H9 (cell line): ENCODE results near the gene COPE. TPM values are rescaled to one million over a fixed set of nuclear protein-coding genes. Genes with fewer than 3 reads are reported as not detected.

Experiments
- DNase-seq: peaks from one replicate; pipeline ENCODE4 v3.0.0-alpha.2; 2017
- H2AFZ ChIP-seq: one replicate; pipeline ENCODE4 v1.6.1; 2013; ENCODE audit warnings: mild to moderate bottlenecking, low read length, control low read depth, moderate library complexity
- H2AK5ac ChIP-seq: 2 replicates; pipeline ENCODE4 v1.6.1; 2013; ENCODE audit warnings: low read length, control low read depth, mixed read lengths; ENCODE audit not compliant: insufficient read length
- H2BK120ac ChIP-seq: one replicate; pipeline ENCODE4 v1.6.1; 2013; ENCODE audit warnings: low read depth, mild to moderate bottlenecking, low read length, control low read depth, inconsistent platforms; ENCODE audit not compliant: poor library complexity, severe bottlenecking
- H2BK12ac ChIP-seq: 2 replicates; pipeline ENCODE4 v1.6.1; 2013; ENCODE audit warnings: low read length, control low read depth, mixed read lengths, low read depth; ENCODE audit not compliant: insufficient read length
- H2BK15ac ChIP-seq: 2 replicates; pipeline ENCODE4 v1.6.1; 2013; ENCODE audit warnings: low read depth, low read length, control low read depth
- H2BK20ac ChIP-seq: one replicate; pipeline ENCODE4 v1.6.1; 2013; ENCODE audit warnings: low read depth, mild to moderate bottlenecking, low read length, control low read depth, inconsistent platforms; ENCODE audit not compliant: poor library complexity, severe bottlenecking
- H2BK5ac ChIP-seq: 2 replicates; pipeline ENCODE4 v1.6.1; 2013; ENCODE audit warnings: low read length, control low read depth, mixed read lengths; ENCODE audit not compliant: insufficient read length
- H3K14ac ChIP-seq: 2 replicates; pipeline ENCODE4 v1.6.1; 2013; ENCODE audit warnings: low read length, control low read depth; ENCODE audit not compliant: insufficient read depth
- H3K18ac ChIP-seq: 2 replicates; pipeline ENCODE4 v1.6.1; 2013; ENCODE audit warnings: low read depth, mild to moderate bottlenecking, mixed read lengths, low read length, control low read depth; ENCODE audit not compliant: insufficient read length
- H3K23ac ChIP-seq: 2 replicates; pipeline ENCODE4 v1.6.1; 2013; ENCODE audit warnings: low read length, control low read depth, mixed read lengths, low read depth; ENCODE audit not compliant: insufficient read length
- H3K23me2 ChIP-seq: 2 replicates; pipeline ENCODE4 v1.6.1; 2013; ENCODE audit warnings: low read depth, mild to moderate bottlenecking, mixed read lengths, low read length, control low read depth; ENCODE audit not compliant: insufficient read length, poor library complexity, severe bottlenecking
- H3K27ac ChIP-seq: 2 replicates; pipeline ENCODE4 v1.5.1; 2013; ENCODE audit warnings: low read length, control low read depth, mixed read lengths, low read depth; ENCODE audit not compliant: insufficient read length
- H3K27me3 ChIP-seq: 2 replicates; pipeline ENCODE4 v1.6.1; 2013; ENCODE audit warnings: low read length, control low read depth, inconsistent platforms; ENCODE audit not compliant: insufficient read depth
- H3K4ac ChIP-seq: 2 replicates; pipeline ENCODE4 v1.6.1; 2013; ENCODE audit warnings: low read depth, mild to moderate bottlenecking, control low read depth, inconsistent platforms, low read length, moderate library complexity
- H3K4me1 ChIP-seq: 2 replicates; pipeline ENCODE4 v1.6.1; 2013; ENCODE audit warnings: low read length, control low read depth, inconsistent platforms; ENCODE audit not compliant: insufficient read depth
- H3K4me2 ChIP-seq: 2 replicates; pipeline ENCODE4 v1.6.1; 2013; ENCODE audit warnings: low read length, control low read depth, mixed read lengths; ENCODE audit not compliant: insufficient read length, insufficient read depth
- H3K56ac ChIP-seq: 2 replicates; pipeline ENCODE4 v1.6.1; 2013; ENCODE audit warnings: low read depth, mild to moderate bottlenecking, mixed read lengths, low read length, control low read depth; ENCODE audit not compliant: insufficient read length
- H3K79me1 ChIP-seq: 2 replicates; pipeline ENCODE4 v1.6.1; 2013; ENCODE audit warnings: low read depth, mild to moderate bottlenecking, moderate library complexity, low read length, control low read depth, inconsistent platforms; ENCODE audit not compliant: insufficient read depth, poor library complexity, severe bottlenecking
- H3K79me2 ChIP-seq: 2 replicates; pipeline ENCODE4 v1.6.1; 2013; ENCODE audit warnings: low read length, control low read depth, inconsistent platforms; ENCODE audit not compliant: insufficient read depth
- H3K9ac ChIP-seq: 2 replicates; pipeline ENCODE4 v1.6.1; 2013; ENCODE audit warnings: low read length, control low read depth, mixed read lengths; ENCODE audit not compliant: insufficient read length; ENCODE audit errors: extremely low read depth
- H3K9me3 ChIP-seq: one replicate; pipeline ENCODE4 v1.6.1; 2013; ENCODE audit warnings: low read depth, low read length, inconsistent platforms; ENCODE audit not compliant: control insufficient read depth
- H3T11ph ChIP-seq: one replicate; pipeline ENCODE4 v1.6.1; 2013; ENCODE audit warnings: mild to moderate bottlenecking, low read length, control low read depth, inconsistent platforms
- H4K20me1 ChIP-seq: one replicate; pipeline ENCODE4 v1.6.1; 2013; ENCODE audit not compliant: control insufficient read depth, insufficient read length, insufficient read depth
- H4K5ac ChIP-seq: 2 replicates; pipeline ENCODE4 v1.6.1; 2013; ENCODE audit warnings: low read depth, mild to moderate bottlenecking, mixed read lengths, low read length, control low read depth; ENCODE audit not compliant: insufficient read length
- H4K8ac ChIP-seq: replicated peaks from 2 replicates; pipeline ENCODE4 v1.6.1; 2013; ENCODE audit warnings: low read length, control low read depth, mixed read lengths, low read depth; ENCODE audit not compliant: insufficient read length
- H4K91ac ChIP-seq: 2 replicates; pipeline ENCODE4 v1.6.1; 2013; ENCODE audit warnings: low read depth, mild to moderate bottlenecking, moderate library complexity, mixed read lengths, low read length, control low read depth; ENCODE audit not compliant: insufficient read length
- H3K27ac Mint-ChIP-seq, 3 experiments: 2 replicates in 2 of 3; 3 replicates in 1 of 3; pipeline ENCODE4 v1.8.0; 2020 to 2021; ENCODE audit warnings: mixed read lengths in 3 of 3, mild to moderate bottlenecking in 1 of 3, moderate library complexity in 1 of 3
- H3K27me3 Mint-ChIP-seq: 2 replicates; pipeline ENCODE4 v1.8.0; 2021; ENCODE audit warnings: low read depth, mild to moderate bottlenecking, moderate library complexity, mixed read lengths
- H3K36me3 Mint-ChIP-seq, 3 experiments: 2 replicates in 2 of 3; 3 replicates in 1 of 3; pipeline ENCODE4 v1.8.0; 2020 to 2021; ENCODE audit warnings: low read depth in 3 of 3, mixed read lengths in 3 of 3; ENCODE audit not compliant: insufficient read depth in 1 of 3
- H3K4me1 Mint-ChIP-seq, 2 experiments: 2 replicates each; pipeline ENCODE4 v1.8.0; 2020; ENCODE audit warnings: mixed read lengths in 2 of 2
- H3K4me3 Mint-ChIP-seq, 2 experiments: 2 replicates in 1 of 2; 3 replicates in 1 of 2; pipeline ENCODE4 v1.8.0; 2020 to 2021; ENCODE audit warnings: mild to moderate bottlenecking in 2 of 2, mixed read lengths in 2 of 2, moderate library complexity in 1 of 2
- H3K9me3 Mint-ChIP-seq, 2 experiments: 2 replicates in 1 of 2; 3 replicates in 1 of 2; pipeline ENCODE4 v1.8.0; 2020; ENCODE audit warnings: mild to moderate bottlenecking in 2 of 2, mixed read lengths in 2 of 2, moderate library complexity in 1 of 2
- CTCF ChIP-seq: fragments of 200-600 bp; sonication (generic); conservative IDR thresholded peaks from 3 replicates; pipeline ENCODE4 v1.8.0; 2021; ENCODE audit warnings: antibody characterized with exemption, mild to moderate bottlenecking
- WGBS: extraction: QIAGEN DNeasy Blood & Tissue Kit; methylation state at CpG from one replicate; pipeline ENCODE4 v1.1.7; 2013; ENCODE audit warnings: missing lambda C conversion rate, low lambda C conversion rate, mixed read lengths; ENCODE audit not compliant: insufficient read length; ENCODE audit errors: extremely low coverage; 5-methylcytosine and 5-hydroxymethylcytosine counted together
- total RNA-seq: library from RNA; stranded (reverse); gene quantifications from 2 replicates; pipeline ENCODE4 v1.2.1, GENCODE V29; 2021

The COPE gene
- total RNA-seq, 1 experiment from 2014 or later = 198 TPM

- no peak overlapping the region for H2BK20ac ChIP-seq
- H2AK5ac ChIP-seq = no peak overlapping the region
- no peak overlapping the region for H4K91ac ChIP-seq
- Mint-ChIP-seq H3K27ac (no peak overlapping the region), H3K4me3 (no peak overlapping the region), H3K4me1 (peaks cover 3 to 16% of the 10 kb centered on the region in 2 experiments), H3K36me3 (peaks cover 0 to 4% (median 0%) of the 10 kb centered on the region in 3 experiments; a peak in 1 of 7 replicates), H3K27me3 (peaks cover 13% of the 10 kb centered on the region), H3K9me3 (peaks cover 3 to 4% of the 10 kb centered on the region in 2 experiments; a peak in 3 of 5 replicates)
- H3K4ac ChIP-seq = no peak overlapping the region
- no peak overlapping the region for H4K5ac ChIP-seq
- peak overlapping the region; percentile 1 for H3K18ac ChIP-seq
- H2BK120ac ChIP-seq = no peak overlapping the region
- no peaks in the 10 kb centered on the region for H3K4me1 ChIP-seq
- H2AFZ ChIP-seq = no peak overlapping the region
- H3K23me2 ChIP-seq = no peaks in the 10 kb centered on the region
- H3K9ac ChIP-seq = no peak overlapping the region
- DNase-seq = no peak
- H3K23ac ChIP-seq = no peak overlapping the region
- H4K20me1 ChIP-seq = no peaks in the 10 kb centered on the region
- no peak overlapping the region for H2BK15ac ChIP-seq
- no peak overlapping the region for H3K27ac ChIP-seq
- H3K4me2 ChIP-seq = no peak overlapping the region
- no peaks in the 10 kb centered on the region for H3K79me1 ChIP-seq
- H4K8ac ChIP-seq = no peak overlapping the region
- H3K27me3 ChIP-seq = no peaks in the 10 kb centered on the region
- no peak overlapping the region for H2BK5ac ChIP-seq
- H3T11ph ChIP-seq = no peak overlapping the region
- no peaks in the 10 kb centered on the region for H3K79me2 ChIP-seq
- H3K56ac ChIP-seq = no peak overlapping the region
- no peak for TF ChIP-seq CTCF
- no peaks in the 10 kb centered on the region for H3K9me3 ChIP-seq
- WGBS = no CpG with 5 or more reads among the region's 11 CpGs
- no peak overlapping the region for H3K14ac ChIP-seq
- no peak overlapping the region for H2BK12ac ChIP-seq
These were observed 48.4 kb upstream of the COPE start for GRCh38 chr19:18967358-18968146.
